ENCODE data around the gene ARHGAP18.

GRCh38 chr6:129638686-129639085, 71.3 kb downstream of the ARHGAP18 start:
- no peak for TF ChIP-seq YY1 (IDR thresholded peaks at IDR 0.05; ENCODE audit: insufficient read depth, insufficient read length)
- TF ChIP-seq SUZ12 (IDR thresholded peaks at IDR 0.05; ENCODE audit: extremely low read depth, insufficient read depth, insufficient read length), result no peak
